Esophagus squamous epithelium (tissue), 5 donors: ENCODE measurements around the gene PACS2. TPM values are rescaled to one million over a fixed set of nuclear protein-coding genes. Genes with fewer than 3 reads are reported as not detected.

Experiments
- DNase-seq: peaks from one replicate; lab custom pipeline; 2025; lab: John Stamatoyannopoulos, UW
- H3K27ac ChIP-seq, 4 donors: fragments of 200-600 bp; sonication (generic); one replicate each; pipeline ENCODE4 v1.5.1; 2016 to 2019; ENCODE audit warnings: mild to moderate bottlenecking in 1 of 4
- H3K27me3 ChIP-seq, 4 donors: fragments of 200-600 bp; sonication (generic); 1 replicate in 3 of 4; 2 replicates in 1 of 4; pipeline versions ENCODE4 v1.5.1 to v1.6.0; 2017 to 2021; ENCODE audit warnings: antibody characterized with exemption in 1 of 4
- H3K36me3 ChIP-seq, 3 donors: fragments of 200-600 bp; sonication (generic); one replicate each; pipeline ENCODE4 v1.5.1; 2016 to 2019
- H3K4me1 ChIP-seq, 3 donors: fragments of 200-600 bp; sonication (generic); one replicate each; pipeline ENCODE4 v1.5.1; 2017 to 2019
- H3K4me3 ChIP-seq, 4 donors: fragments of 200-600 bp; sonication (generic); 1 replicate in 3 of 4; 2 replicates in 1 of 4; pipeline ENCODE4 v1.5.1; 2016 to 2019; ENCODE audit warnings: mild to moderate bottlenecking in 2 of 4, moderate library complexity in 1 of 4
- H3K9me3 ChIP-seq, 3 donors: fragments of 200-600 bp; sonication (generic); one replicate each; pipeline ENCODE4 v1.5.1; 2016 to 2019
- CTCF ChIP-seq, 6 experiments: fragments of 450-650 bp in 4 of 6; fragments of 200-600 bp in 2 of 6; sonication (generic) in 2 of 6; IDR thresholded peaks; one replicate each; pipeline ENCODE4 v1.5.1; 2016 to 2019; ENCODE audit warnings: antibody characterized with exemption in 6 of 6, mild to moderate bottlenecking in 4 of 6, moderate library complexity in 4 of 6
- POLR2A ChIP-seq, 4 donors: fragments of 450-650 bp; IDR thresholded peaks; one replicate each; pipeline ENCODE4 v1.6.1; 2017; ENCODE audit warnings: antibody characterized with exemption in 4 of 4, mild to moderate bottlenecking in 4 of 4, moderate library complexity in 3 of 4
- WGBS, 2 donors: methylation state at CpG; one replicate each; pipeline ENCODE4 v1.1.5; 2018; 5-methylcytosine and 5-hydroxymethylcytosine counted together
- intact Hi-C: fragments of 100-400 bp; cut with DNase I; formaldehyde crosslinking; loops from one replicate; pipeline ENCODE4 v1.15.0; 2022
- total RNA-seq, 4 donors: library from RNA; depleted of rRNA; stranded (reverse); fragments of >200 nt; gene quantifications; one replicate each; pipeline ENCODE4 v1.1.0, GENCODE V29; 2016
- donor health status: DM: yes; HTN: yes; CAD: no.

Gene PACS2
- total RNA-seq, 4 donors from 2014 or later, result 20.2 to 42.3 (median 30.9) TPM

DNA sequence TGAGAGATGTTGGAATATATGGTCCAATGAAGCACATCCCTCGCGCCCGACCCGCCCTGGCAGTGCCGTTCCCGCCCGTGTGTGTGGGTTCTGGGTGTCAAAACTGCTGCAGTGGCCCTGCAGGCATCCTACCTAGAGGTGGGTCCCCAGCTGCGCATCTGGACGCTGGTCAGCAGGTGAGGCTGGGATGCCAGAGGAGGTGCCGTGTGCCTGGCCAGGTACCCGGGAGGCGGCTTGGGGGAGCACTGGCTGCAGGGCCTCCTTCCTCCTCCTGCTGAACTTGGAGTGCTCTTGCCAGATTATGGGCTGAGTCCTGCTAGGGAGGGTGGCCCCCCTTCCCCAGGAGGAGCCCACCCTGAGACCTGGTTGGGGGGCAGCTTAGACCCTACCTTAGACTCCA is 110.3 kb downstream of the PACS2 start:
- Histone ChIP-seq H3K4me3 (no peak overlapping the region), H3K9me3 (no peaks in the 10 kb centered on the region), H3K36me3 (peaks cover 0 to 37% (median 0%) of the 10 kb centered on the region in 3 donors), H3K27me3 (no peaks in the 10 kb centered on the region), H3K4me1 (peaks cover 20 to 29% (median 23%) of the 10 kb centered on the region in 3 donors), H3K27ac (no peak overlapping the region)
- TF ChIP-seq POLR2A (IDR thresholded peaks at IDR 0.05) (no peak), CTCF (IDR thresholded peaks at IDR 0.05) (no peak)
- intact Hi-C loops, result no loop called here
- 94% methylated on average over 3 of the region's 12 CpGs; no CpG with 5 or more reads in 1 of the 2 donors for WGBS, 2 donors
- no peak for DNase-seq

GRCh38 chr14:105425823-105426247 is 111.3 kb downstream of the PACS2 start:
- H3K4me3 ChIP-seq, result no peak overlapping the region
- 95% methylated on average over 4 of the region's 23 CpGs; no CpG with 5 or more reads in 1 of the 2 donors for WGBS, 2 donors
- H3K27ac ChIP-seq, result no peak overlapping the region
- DNase-seq, result no peak
- no peaks in the 10 kb centered on the region for H3K9me3 ChIP-seq
- TF ChIP-seq CTCF (IDR thresholded peaks at IDR 0.05) (no peak), POLR2A (IDR thresholded peaks at IDR 0.05) (no peak)
- intact Hi-C loops, result no loop called here
- no peaks in the 10 kb centered on the region for H3K27me3 ChIP-seq
- H3K36me3 ChIP-seq, result peaks cover 0 to 37% (median 0%) of the 10 kb centered on the region in 3 donors
- H3K4me1 ChIP-seq, result peaks cover 15 to 33% (median 22%) of the 10 kb centered on the region in 3 donors

- no peak for DNase-seq
- Histone ChIP-seq H3K36me3 (peaks cover 0 to 37% (median 0%) of the 10 kb centered on the region in 3 donors), H3K27me3 (no peaks in the 10 kb centered on the region), H3K4me3 (no peak overlapping the region), H3K4me1 (peaks cover 8 to 30% (median 18%) of the 10 kb centered on the region in 3 donors), H3K27ac (no peak overlapping the region), H3K9me3 (no peaks in the 10 kb centered on the region)
- intact Hi-C loops, result no loop called here
- WGBS, 2 donors, result 96% methylated on average over 9 to 12 of the region's 21 CpGs
- TF ChIP-seq POLR2A (IDR thresholded peaks at IDR 0.05) (no peak), CTCF (IDR thresholded peaks at IDR 0.05) (no peak)
Measured at GRCh38 chr14:105426416-105427130, 112.0 kb downstream of the PACS2 start.

DNA sequence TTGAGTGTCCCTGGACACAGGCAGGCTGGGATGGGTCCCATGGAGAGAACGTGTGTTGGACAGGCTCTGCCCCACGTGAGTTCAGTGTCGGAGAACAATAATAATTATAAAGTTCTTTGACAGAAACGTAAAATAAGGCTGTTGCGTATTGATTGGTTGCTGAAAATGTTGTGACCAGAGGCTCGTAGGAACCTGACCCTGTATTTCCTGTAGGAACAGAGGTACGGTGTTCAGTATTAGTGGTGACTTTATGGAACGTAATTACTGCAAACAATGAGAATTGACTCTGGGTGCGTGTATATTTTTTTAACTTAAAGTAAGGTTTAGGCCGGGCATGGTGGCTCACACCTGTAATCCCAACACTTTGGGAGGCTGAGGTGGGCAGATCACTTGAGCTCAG is 112.9 kb downstream of the PACS2 start:
- Histone ChIP-seq H3K36me3 (peaks cover 0 to 37% (median 0%) of the 10 kb centered on the region in 3 donors), H3K4me1 (peaks cover under 1 to 21% (median 9%) of the 10 kb centered on the region in 3 donors), H3K27me3 (no peaks in the 10 kb centered on the region), H3K4me3 (no peak overlapping the region), H3K27ac (no peak overlapping the region), H3K9me3 (no peaks in the 10 kb centered on the region)
- no peak for TF ChIP-seq CTCF (IDR thresholded peaks at IDR 0.05)
- TF ChIP-seq POLR2A (IDR thresholded peaks at IDR 0.05), result no peak
- intact Hi-C loops, result no loop called here
- WGBS, 2 donors, result 94 to 97% methylated on average over 10 of the region's 10 CpGs
- no peak for DNase-seq

- WGBS, 2 donors, result 87 to 90% methylated on average over 8 to 9 of the region's 9 CpGs
- Histone ChIP-seq H3K4me1 (peaks cover 0 to 15% (median 9%) of the 10 kb centered on the region in 3 donors), H3K4me3 (no peak overlapping the region), H3K36me3 (peaks cover 0 to 37% (median 0%) of the 10 kb centered on the region in 3 donors), H3K9me3 (no peaks in the 10 kb centered on the region), H3K27ac (no peak overlapping the region), H3K27me3 (no peaks in the 10 kb centered on the region)
- no peak for DNase-seq
- TF ChIP-seq POLR2A (IDR thresholded peaks at IDR 0.05) (no peak), CTCF (IDR thresholded peaks at IDR 0.05) (no peak)
- intact Hi-C loops, result no loop called here
Measured at GRCh38 chr14:105427936-105428485, 113.5 kb downstream of the PACS2 start.
